Endothelial cell of umbilical vein (primary cell): ENCODE measurements around the gene CFAP65. TPM values are rescaled to one million over a fixed set of nuclear protein-coding genes. Genes with fewer than 3 reads are reported as not detected.

Experiments
- BruUV-seq: library from RNA; stranded (reverse); fragments of 400-500 nt; replicated peaks from 2 replicates; lab custom pipeline; 2021; lab: Mats Ljungman, UMichigan
- CTCF ChIA-PET: fragments of 300-600, 350-600 bp; sonication (Branson Sonifier 250); formaldehyde crosslinking; loops from one replicate; lab custom pipeline; 2021; ENCODE audit warnings: antibody characterized with exemption, inconsistent platforms; lab: Charles Lee
- POLR2A ChIA-PET: fragments of 300-600, 350-600 bp; sonication (Branson Sonifier 250); formaldehyde crosslinking; loops from one replicate; lab custom pipeline; 2021; ENCODE audit warnings: antibody characterized with exemption, inconsistent platforms; lab: Charles Lee
- DNase-seq: peaks from one replicate; pipeline ENCODE4 v3.0.0-alpha.2; 2011; ENCODE audit warnings: low read depth, low spot score
- FAIRE-seq: peaks from 2 replicates; lab custom pipeline; 2011; peaks lifted over from hg19 to GRCh38; lab: Jason Lieb, UNC
- H2AFZ ChIP-seq: 2 replicates; pipeline ENCODE4 v1.6.0; 2012; ENCODE audit warnings: low read depth, low read length, control low read depth, inconsistent platforms
- H3K27ac ChIP-seq: 2 replicates; pipeline ENCODE4 v1.5.1; 2011; ENCODE audit warnings: low read depth, mild to moderate bottlenecking, control low read depth, low read length, moderate library complexity; ENCODE audit not compliant: insufficient read depth
- H3K27me3 ChIP-seq, 2 experiments: 2 replicates each; pipeline versions ENCODE4 v1.6.0 to v1.6.1; 2011; ENCODE audit warnings: low read length in 2 of 2, mixed read lengths in 1 of 2; ENCODE audit not compliant: control insufficient read depth in 2 of 2, insufficient read depth in 2 of 2
- H3K36me3 ChIP-seq, 2 experiments: 2 replicates in 1 of 2; 3 replicates in 1 of 2; pipeline ENCODE4 v1.5.1; 2011; ENCODE audit warnings: low read length in 2 of 2, mild to moderate bottlenecking in 1 of 2, moderate library complexity in 1 of 2; ENCODE audit not compliant: control insufficient read depth in 2 of 2, insufficient read depth in 2 of 2; ENCODE audit errors: extremely low read depth in 1 of 2
- H3K4me1 ChIP-seq: 3 replicates; pipeline ENCODE4 v1.5.1; 2011; ENCODE audit warnings: mild to moderate bottlenecking, low read length; ENCODE audit not compliant: control insufficient read depth, insufficient read depth; ENCODE audit errors: extremely low read depth
- H3K4me2 ChIP-seq: 2 replicates; pipeline ENCODE4 v1.6.1; 2011; ENCODE audit warnings: low read length, control low read depth, mixed read lengths; ENCODE audit not compliant: insufficient read depth
- H3K4me3 ChIP-seq, 3 experiments: fragments of 200-600 bp in 1 of 3; sonication (generic), shearing (Covaris generic) in 1 of 3; replicated peaks in 1 of 3; 2 replicates each; pipeline ENCODE4 v1.5.1; 2011 to 2016; ENCODE audit warnings: control low read depth in 3 of 3, low read length in 3 of 3, mild to moderate bottlenecking in 2 of 3, inconsistent platforms in 1 of 3, low read depth in 1 of 3, moderate library complexity in 1 of 3; ENCODE audit not compliant: insufficient read depth in 1 of 3
- H3K79me2 ChIP-seq: 2 replicates; pipeline ENCODE4 v1.6.0; 2012; ENCODE audit warnings: low read length, inconsistent platforms; ENCODE audit not compliant: control insufficient read depth, insufficient read depth
- H3K9ac ChIP-seq: replicated peaks from 2 replicates; pipeline ENCODE3; 2011; ENCODE audit warnings: low read length, control low read depth; ENCODE audit not compliant: insufficient read depth; ENCODE audit errors: extremely low read depth
- H3K9me1 ChIP-seq: replicated peaks from 3 replicates; pipeline ENCODE4 v1.6.0; 2011; ENCODE audit warnings: mild to moderate bottlenecking, low read length; ENCODE audit not compliant: control insufficient read depth, insufficient read depth; ENCODE audit errors: extremely low read depth
- H3K9me3 ChIP-seq: replicated peaks from 2 replicates; pipeline ENCODE4 v1.5.1; 2012; ENCODE audit warnings: low read length, inconsistent platforms; ENCODE audit not compliant: control insufficient read depth, insufficient read depth
- H4K20me1 ChIP-seq: replicated peaks from 2 replicates; pipeline ENCODE3; 2011; ENCODE audit warnings: mild to moderate bottlenecking, low read length; ENCODE audit not compliant: control insufficient read depth, insufficient read depth; ENCODE audit errors: extremely low read depth
- CTCF ChIP-seq, 2 donors: IDR thresholded peaks; 1 replicate in 1 of 2; 2 replicates in 1 of 2; pipeline ENCODE4 v1.5.1; 2011; ENCODE audit warnings: low read length in 2 of 2, mild to moderate bottlenecking in 2 of 2, moderate library complexity in 2 of 2, control low read depth in 1 of 2, inconsistent platforms in 1 of 2, low read depth in 1 of 2; ENCODE audit not compliant: insufficient read depth in 1 of 2; ENCODE audit errors: extremely low read depth in 1 of 2
- EZH2 ChIP-seq: IDR thresholded peaks from 2 replicates; pipeline ENCODE4 v1.6.1; 2012; ENCODE audit warnings: borderline replicate concordance, low read depth, mild to moderate bottlenecking, moderate library complexity, low read length, inconsistent platforms; ENCODE audit not compliant: severe bottlenecking
- FOS ChIP-seq: IDR thresholded peaks from 2 replicates; pipeline ENCODE4 v1.6.1; 2011; ENCODE audit warnings: mild to moderate bottlenecking, low read length, moderate library complexity, borderline replicate concordance; ENCODE audit not compliant: insufficient read depth
- JUN ChIP-seq: IDR thresholded peaks from 2 replicates; pipeline ENCODE4 v1.6.1; 2011; ENCODE audit warnings: borderline replicate concordance, low read depth; ENCODE audit not compliant: insufficient read length, insufficient read depth
- MAX ChIP-seq: IDR thresholded peaks from 2 replicates; pipeline ENCODE4 v1.6.1; 2011; ENCODE audit not compliant: insufficient read depth, insufficient read length
- MYC ChIP-seq: IDR thresholded peaks from one replicate; pipeline ENCODE4 v1.6.1; 2011; ENCODE audit warnings: mild to moderate bottlenecking, low read depth, low read length
- POLR2A ChIP-seq: IDR thresholded peaks from 2 replicates; pipeline ENCODE4 v1.6.1; 2012; ENCODE audit warnings: low read depth, mild to moderate bottlenecking, control low read depth, low read length
- POLR2AphosphoS5 ChIP-seq: IDR thresholded peaks from 2 replicates; pipeline ENCODE4 v1.6.1; 2012; ENCODE audit warnings: low read depth, mild to moderate bottlenecking, control low read depth, low read length, moderate library complexity; ENCODE audit not compliant: insufficient read depth
- dilution Hi-C: fragments of 300-500 bp; cut with MboI; formaldehyde crosslinking; loops from one replicate; pipeline ENCODE4 v1.15.0; 2019; ENCODE audit warnings: low sequenced_read_pairs; ENCODE audit not compliant: extremely low pct_ligation_motif_present
- intact Hi-C: fragments of 100-400 bp; cut with micrococcal nuclease; formaldehyde crosslinking; loops from one replicate; pipeline ENCODE4 v1.10.0; 2022
- polyA plus RNA-seq, 4 experiments: library from polyadenylated mRNA; depleted of rRNA in 3 of 4; stranded (reverse) in 3 of 4; unstranded in 1 of 4; fragments of >200 nt; gene quantifications; 2 replicates each; pipeline versions ENCODE4 v1.2.1 to v1.2.3, GENCODE V29; 2011 to 2012; ENCODE audit warnings: missing spikeins in 1 of 4
- total RNA-seq: library from RNA; stranded (reverse); gene quantifications from 2 replicates; pipeline ENCODE4 v1.2.3, GENCODE V29; 2021

CFAP65 gene
- total and polyA plus RNA-seq, 2 donors (not counting 3 experiments of a cell fraction or from before 2014, with no cell fraction given): 0.03 TPM; not detected in 1

GRCh38 chr2:219086196-219086595 lies 44.9 kb upstream of the CFAP65 start:
- H4K20me1 ChIP-seq: no peaks in the 10 kb centered on the region
- POLR2A ChIA-PET: no interaction called here
- H3K36me3 ChIP-seq: no peaks in the 10 kb centered on the region
- H3K4me3 ChIP-seq: no peak overlapping the region
- no peaks in the 10 kb centered on the region for H3K79me2 ChIP-seq
- no peak overlapping the region for H3K4me2 ChIP-seq
- no peak overlapping the region for H3K27ac ChIP-seq
- FAIRE-seq (no peak), DNase-seq (no peak)
- no TSS peak for BruUV-seq
- no peaks in the 10 kb centered on the region for H3K27me3 ChIP-seq
- no peak overlapping the region for H2AFZ ChIP-seq
- no peak overlapping the region for H3K9ac ChIP-seq
- H3K9me1 ChIP-seq: no peaks in the 10 kb centered on the region
- H3K4me1 ChIP-seq: no peaks in the 10 kb centered on the region
- intact Hi-C loops: no loop called here
- H3K9me3 ChIP-seq: no peaks in the 10 kb centered on the region
- CTCF ChIA-PET: interaction anchor here (1.2 to 3.2 kb wide), 3 partner anchors 13 to 106 kb away, joined by 3 to 23 read pairs (median 4); no protein-coding TSS in a partner anchor
- TF ChIP-seq MAX (no peak), MYC (no peak), JUN (no peak), FOS (no peak), CTCF (IDR thresholded peaks at IDR 0.05; ENCODE audit: extremely low read depth in 1 of 2, insufficient read depth in 1 of 2, low read depth in 1 of 2, low read length in 2 of 2) (no peak), POLR2A (no peak), EZH2 (no peak), POLR2AphosphoS5 (no peak)
- dilution Hi-C loops: no loop called here
